A549 treated with RU486 at 1 μM for 4 hours (cell line): ENCODE data around the gene TRIM24. TPM values are rescaled to one million over a fixed set of nuclear protein-coding genes. Genes with fewer than 3 reads are reported as not detected.

Experiments used
- total RNA-seq: library from RNA; stranded (reverse); fragments of 200-300 nt; extraction: Qiagen RNA extraction; gene quantifications from 5 replicates; pipeline ENCODE4 v1.2.3, GENCODE V29; 2022; ENCODE audit warnings: low read depth

The TRIM24 gene
- 4.9 to 8.6 TPM (median 7.3 TPM) in 5 replicates for total RNA-seq

GRCh38 chr7:138460176-138460648, at the start of gene TRIM24:
Gene TRIM24 (plus strand): TSS chr7:138460259. CDS start chr7:138460549, 290 bp downstream.

Other genes starting within 250 kb of the TRIM24 start
- 0.12 TPM in 1 of 5 replicates, not detected in the others for gene SVOPL, start 241.1 kb downstream of the TRIM24 start, total RNA-seq